GM19238 (cell line): ENCODE results near the gene DNAH8.
"Not testable (repeated sequence)": the region's sequence is repeated elsewhere in the genome, so short reads cannot be mapped to it uniquely, and the experiment has no call there.

ENCODE experiments used
- DNase-seq: peaks from one replicate; pipeline ENCODE4 v3.0.0; 2011; ENCODE audit warnings: low spot score; ENCODE audit not compliant: insufficient read length

DNAH8 gene

DNA sequence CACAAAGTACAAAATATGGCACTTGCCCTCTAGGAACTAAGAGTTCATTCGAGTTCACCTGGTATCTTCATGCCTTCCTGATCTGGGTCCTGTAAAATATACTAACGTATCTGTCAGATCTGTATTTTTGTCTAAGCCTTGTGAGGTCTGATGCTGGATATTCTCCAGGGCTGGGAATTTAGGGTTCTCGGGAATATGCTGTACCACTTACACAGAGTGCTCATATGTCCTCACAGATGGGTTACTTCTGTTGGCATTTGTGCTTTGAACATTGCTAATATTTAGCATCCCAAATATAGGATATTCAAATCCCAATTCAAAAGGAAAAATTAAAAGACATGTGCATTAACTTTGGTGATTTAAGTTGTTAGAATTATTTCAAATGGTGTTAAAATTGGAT is 122.0 kb downstream of the DNAH8 start:
- no peak for DNase-seq

DNA sequence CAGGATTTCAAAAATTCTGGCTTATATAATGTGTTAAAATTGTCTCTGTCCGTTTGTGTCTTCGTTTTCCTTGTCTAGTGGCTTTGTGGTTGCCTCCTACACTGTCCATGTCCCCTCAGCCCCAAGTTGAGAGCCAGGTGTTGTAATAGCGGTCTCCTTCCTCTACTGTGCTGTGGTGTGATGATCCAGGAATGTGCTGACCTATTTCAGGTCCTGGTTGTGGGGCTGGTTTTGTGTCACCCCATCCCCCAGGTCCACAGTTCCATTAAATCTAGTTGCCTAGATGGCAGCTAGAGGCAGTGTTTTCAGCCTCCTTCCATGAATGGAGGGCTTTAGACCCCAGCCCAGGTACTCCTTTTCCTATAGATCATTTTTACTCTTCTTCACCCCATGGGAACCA is 128.7 kb downstream of the DNAH8 start:
- DNase-seq = no peak

DNA sequence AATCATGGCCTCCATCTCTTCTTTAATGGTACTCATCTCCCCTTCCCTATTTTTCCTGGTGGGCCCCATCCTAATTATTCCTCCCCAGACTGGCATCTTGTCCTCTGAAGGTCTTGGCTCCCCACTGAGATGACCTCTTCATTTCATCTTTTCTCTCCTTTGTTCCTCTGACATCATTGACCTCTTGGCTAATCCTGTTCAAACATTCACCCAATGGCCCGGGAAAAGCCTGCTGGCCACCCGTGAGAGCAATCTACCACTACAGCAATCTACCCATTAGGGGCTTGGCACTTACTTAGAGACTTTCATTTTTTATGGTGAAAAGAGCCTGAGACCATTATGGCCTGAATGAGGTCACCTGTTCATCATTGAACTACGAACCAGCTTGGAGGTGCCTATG is 130.8 kb downstream of the DNAH8 start:
- DNase-seq = no peak

DNA sequence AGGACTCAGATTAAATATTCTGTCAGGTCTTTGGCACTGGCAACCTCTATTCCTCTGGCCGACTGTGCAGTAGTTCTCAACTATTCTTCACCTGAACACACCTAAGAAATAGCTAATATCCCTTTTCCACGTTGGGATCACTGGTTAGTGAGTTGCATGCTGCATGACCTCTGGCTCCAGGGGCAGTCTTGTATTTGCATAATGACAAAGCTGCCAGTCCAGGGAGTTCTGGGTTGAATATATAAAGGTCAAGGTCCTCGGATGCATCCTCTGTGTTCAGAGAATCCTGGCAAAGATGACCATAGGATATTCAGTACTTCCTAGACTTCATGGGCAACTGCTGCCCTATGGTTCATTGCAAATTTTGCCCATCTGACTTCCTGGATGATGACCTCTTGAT is 131.2 kb downstream of the DNAH8 start:
- DNase-seq = no peak

DNA sequence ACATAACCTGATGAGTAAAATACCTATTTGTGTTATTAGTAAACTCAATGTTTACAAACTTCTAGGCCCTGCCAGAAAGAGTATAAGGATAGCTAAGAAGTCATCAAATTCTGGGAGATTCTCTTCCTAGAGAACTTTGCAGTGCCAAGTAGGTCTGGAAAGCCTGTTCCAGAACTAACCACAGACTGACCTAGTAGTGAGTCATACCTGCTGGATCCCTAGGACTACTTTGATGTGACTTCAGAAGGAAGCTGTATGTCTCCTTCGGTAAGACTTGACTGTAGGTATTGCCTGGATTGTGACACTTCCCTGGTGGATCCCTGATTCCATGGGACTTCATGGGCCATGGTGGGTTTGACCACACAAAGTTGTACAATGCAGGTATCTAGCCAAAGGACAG is 131.7 kb downstream of the DNAH8 start:
- DNase-seq = no peak

DNA sequence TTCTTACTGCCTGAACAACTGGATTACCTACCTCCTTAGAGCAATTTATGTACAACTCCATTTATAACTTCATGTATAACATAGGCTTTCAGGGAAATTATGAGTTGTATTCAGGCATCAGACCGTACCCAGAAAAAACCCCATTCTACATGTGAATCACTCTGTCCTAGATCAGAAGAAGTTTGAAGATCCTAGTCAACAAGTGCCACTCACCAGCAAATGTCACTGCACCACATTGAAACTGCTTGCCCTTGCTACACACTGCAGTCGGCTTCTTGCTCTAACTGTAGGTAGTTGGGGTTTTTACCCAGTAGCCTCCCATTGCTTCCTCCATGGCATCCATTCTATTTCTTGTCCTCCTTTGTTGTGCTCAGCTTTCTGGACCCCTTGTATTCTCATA is 132.4 kb downstream of the DNAH8 start:
- no peak for DNase-seq

DNA sequence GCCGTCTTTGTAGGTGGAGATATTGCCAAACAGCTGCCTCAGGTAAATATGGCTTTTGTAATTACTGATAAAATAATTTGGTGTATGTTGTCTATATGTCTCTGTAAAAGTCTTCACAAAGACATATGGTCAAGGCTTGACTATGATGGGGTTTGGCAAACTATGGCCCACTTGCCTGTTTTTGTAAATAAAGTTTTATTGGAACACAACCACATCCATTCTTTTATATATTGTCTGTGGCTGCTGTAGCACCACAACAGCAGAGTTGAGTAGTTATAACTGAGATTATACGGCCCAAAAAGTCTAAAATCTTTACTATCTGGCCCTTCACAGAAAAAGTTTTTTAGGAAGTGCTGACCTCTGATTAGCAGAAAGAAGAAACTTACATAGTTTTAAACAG is 133.6 kb downstream of the DNAH8 start:
- no peak for DNase-seq

DNA sequence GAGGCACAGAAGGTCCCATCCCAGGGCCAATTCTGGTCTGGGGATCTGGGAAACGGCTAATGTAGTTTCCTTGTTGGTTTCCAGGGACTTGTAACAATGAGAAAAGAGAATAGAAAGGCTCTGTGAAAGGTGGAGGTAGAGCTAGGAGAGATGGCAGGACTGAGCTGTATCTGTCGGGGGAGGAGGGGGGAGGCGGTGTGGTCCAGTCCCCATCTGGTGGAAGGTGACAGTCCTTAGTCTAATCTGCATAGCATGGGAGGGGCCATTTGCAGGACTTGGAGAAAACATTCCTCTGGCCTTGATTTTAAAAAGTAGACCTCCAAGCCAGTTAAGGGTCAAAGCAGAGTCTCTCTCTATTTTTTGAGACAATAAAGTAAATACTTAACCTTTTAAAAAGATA is 137.1 kb downstream of the DNAH8 start:
- no peak for DNase-seq

DNA sequence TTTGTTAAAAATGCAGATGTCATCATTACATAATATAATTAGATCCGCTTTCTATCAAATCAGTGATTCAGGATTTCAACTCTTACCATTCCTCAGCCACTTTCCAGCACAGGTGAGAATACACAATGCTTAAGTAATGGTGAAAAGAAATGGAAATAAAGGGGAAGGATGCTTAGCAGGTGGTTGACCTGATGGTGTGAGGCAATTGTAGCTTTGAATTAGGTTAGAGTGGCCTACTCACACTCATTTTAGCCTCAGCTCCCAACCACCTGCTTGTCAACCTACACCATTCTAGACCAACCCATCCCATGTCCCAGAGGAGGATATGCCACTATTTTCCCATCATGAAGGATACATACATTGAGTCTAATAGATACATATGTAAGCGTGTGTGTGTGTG is 138.1 kb downstream of the DNAH8 start:
- no peak for DNase-seq

DNA sequence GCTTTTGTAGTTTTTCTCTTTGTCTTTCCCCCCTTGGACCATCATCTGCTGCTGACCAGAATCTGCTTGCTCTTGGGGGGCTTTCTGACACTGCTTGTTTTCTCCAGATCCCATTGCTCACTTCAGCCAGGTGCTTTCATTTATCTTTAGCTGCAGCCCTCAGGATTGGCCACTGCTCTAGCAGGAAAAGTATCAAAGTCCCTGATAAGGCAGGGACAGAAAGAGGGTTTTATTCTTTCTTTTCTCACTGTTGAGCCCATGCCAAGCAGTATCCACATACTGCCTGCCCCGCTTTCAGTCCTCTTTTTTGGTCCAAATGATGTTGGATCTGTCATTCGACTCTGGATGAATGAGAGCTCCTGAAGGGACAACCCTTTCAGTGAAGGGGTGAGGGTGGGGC is 141.4 kb downstream of the DNAH8 start:
- DNase-seq = no peak

DNA sequence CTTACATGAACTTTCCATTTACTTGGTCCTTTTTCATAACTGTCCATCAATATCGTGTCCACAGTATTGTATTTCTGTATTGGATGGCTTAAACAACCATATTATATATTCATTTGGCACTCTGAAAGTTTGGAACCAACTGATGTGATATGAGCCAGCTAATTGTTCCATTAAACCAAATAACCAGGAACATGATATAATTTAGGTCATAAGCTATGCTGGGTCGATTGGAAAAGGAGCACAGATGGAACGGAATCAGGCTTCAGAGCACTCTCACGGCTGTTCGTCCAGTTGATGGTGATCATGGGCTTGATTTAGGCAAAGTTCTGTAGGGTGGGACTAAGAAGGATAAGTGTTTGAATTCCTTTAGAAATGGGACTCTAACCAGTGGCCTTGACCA is 142.7 kb downstream of the DNAH8 start:
- no peak for DNase-seq

DNA sequence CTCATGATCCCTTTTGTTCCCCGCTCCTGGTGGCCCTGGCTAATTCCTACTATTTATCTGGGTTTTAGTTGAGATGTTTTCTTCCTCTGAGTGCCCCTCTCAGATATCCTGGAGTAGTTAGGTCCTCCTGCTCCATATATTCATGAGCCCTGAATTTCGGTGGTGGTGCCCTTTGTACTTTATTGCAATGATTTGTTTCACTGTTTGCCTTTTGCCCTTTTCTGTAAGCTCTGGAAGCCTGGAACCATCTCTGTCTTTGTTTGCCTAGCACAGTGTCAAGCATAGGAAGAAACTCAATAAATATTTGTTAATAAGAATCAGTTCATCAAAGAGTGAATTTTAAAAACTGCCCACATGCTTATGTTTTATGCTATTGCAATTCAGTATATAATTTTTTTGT is 144.9 kb downstream of the DNAH8 start:
- DNase-seq = no peak

DNA sequence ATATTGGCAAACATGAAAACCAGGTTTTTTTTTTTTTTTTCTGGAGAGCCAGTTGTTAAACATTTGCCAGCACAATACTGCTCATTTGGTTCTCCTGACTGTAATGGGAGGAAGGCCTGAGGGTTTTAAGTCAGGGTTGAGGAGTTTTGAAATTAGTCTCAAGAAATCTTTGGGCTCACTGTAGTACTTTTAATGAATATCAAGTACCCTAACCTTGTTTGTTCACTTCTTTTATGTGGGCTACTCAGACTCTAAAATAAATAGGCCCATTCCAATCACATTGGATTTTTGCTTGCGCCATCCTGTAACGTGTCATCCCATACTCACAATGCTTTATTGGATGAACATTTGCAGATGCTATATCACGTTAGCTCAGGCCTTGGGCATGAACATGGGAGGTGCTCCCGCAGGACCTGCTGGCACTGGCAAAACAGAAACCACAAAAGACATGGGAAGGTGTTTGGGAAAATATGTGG is 146.9 kb downstream of the DNAH8 start:
- no peak for DNase-seq

DNA sequence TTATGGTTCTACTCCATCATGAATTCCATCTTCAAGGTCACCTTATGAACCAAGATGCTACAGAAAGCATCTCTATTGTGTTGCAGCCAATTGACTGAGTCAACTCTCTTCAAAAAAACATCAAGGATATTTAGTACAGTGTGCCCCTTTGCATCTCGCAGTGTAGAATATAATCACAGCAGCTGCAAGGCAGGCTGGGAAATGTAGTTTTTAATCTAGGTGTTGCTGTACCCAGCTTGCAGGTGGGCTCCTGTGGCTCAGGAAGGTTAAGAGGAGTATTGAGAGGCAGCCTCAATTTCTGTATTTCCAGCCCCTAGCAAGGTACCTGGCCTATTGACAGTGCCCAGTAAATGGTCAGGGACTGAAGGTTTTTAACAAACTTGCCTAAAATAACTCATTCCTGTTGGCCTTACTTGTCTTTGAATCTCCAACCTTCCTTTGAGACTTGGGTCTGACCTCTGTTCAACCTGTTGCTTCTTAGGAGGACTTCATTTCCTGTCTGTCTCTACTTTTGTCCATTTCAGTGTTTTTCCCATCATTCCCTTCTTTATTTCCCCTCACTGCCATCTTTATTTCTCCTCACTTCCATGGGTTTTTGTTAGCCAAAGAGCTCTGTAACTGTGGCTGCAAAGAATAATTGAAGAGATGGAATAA is 150.5 kb downstream of the DNAH8 start:
- DNase-seq = no peak

DNA sequence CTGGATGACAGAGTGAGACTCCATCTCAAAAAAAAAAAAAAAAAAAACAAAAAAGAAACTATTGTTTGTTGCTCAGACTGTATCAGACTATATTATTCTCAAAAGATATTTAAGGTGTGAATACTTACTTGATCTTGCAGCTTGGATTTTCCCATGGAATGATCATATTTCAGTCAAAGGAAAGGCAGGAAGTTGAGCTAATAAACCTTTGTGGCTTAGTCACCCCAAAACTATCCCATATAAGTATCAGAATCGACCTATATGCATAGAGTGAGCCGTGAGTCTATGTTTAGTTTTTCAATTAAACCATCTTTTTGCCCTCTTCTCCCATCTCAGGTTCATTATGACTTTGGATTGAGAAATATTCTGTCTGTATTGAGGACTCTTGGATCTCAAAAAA is 152.6 kb downstream of the DNAH8 start:
- no peak for DNase-seq

DNA sequence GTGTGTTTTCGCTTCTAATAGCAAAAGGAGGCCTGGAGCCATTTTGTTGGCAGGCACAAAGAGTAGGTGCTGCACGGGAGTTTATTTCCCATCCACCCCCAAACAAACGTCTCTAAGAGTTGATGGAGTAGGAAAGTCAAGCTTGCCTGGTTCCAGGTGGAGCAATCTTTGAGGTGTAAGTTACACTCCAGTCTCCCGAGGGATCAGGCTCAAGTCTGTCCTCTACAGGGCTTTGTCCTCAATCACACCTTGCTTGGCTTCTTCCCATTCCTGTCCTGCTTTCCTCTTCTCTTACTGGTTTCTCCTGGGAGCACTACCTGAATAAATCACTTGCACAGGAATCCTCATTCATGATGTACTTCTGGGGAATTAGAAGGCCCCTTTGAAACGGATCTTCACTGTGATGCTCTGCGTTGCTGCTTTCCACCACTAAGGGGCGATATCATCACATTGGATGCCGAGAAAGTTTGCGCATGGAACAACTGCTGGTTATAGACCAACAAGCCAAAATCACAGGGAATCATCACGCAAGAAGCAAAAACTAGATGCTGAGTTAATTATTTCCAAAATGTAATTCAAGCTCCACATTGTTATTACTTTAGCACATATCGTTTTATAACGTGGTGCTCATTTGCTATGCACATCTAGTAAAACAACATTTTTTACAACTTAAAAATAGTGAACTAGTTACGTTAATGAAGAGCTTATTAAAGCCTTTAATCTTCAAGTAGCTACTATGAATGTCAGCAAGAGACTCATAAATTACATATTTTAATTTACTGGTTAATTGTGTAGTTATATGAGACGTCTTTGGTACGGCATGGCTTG is 156.8 kb downstream of the DNAH8 start:
- no peak for DNase-seq

DNA sequence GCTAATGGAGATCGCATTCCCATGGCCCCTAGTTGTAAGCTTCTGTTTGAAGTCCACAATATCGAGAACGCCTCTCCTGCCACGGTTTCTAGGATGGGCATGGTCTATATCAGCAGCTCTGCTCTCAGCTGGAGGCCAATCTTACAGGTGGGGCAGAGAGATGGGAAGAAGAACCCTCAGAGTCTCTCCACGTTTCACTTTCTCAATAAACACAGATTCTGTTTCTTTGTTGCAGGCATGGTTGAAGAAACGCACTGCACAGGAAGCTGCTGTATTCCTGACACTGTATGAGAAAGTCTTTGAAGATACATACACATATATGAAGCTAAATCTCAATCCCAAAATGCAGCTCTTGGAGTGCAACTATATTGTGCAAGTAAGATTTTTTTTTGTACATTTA is 157.9 kb downstream of the DNAH8 start:
- DNase-seq = no peak

DNA sequence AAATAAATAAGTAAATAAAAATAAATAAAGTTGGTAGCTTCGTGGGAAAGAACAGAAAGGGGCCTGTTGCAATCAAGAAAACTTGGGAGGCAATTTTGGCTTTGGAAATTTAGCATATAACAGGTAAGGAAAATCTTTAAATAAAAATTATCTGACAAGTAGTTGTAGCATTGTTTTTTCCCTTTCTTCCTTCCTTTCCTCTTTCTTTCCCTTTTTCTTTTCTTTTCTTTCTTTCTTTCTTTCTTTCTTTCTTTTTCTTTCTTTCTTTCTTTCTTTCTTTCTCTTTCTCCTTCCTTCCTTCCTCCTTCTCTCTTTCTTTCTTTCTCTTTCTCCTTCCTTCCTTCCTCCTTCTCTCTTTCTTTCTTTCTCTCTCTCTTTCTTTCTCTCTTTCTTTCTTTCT is 158.7 kb downstream of the DNAH8 start:
- not testable (repeated sequence) for DNase-seq

DNA sequence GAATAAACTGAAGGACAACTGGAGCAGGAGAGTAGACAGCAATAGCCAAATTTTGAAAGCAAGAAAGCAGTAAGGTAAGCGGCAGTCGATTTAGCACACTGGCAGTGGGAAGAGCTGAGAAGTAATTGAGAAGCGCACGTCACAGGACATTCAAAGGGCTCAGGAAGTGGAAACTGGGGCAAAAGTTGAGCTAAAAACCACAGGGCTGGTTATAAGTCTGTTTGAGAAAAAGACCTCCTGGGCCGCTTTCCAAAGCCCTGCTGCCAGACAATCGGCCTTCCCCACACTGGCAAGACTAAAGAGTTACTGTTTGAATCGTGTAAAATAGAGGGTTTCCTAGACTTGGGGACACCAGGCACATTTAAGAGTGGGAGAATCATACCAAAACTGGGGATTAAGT is 161.4 kb downstream of the DNAH8 start:
- no peak for DNase-seq

DNA sequence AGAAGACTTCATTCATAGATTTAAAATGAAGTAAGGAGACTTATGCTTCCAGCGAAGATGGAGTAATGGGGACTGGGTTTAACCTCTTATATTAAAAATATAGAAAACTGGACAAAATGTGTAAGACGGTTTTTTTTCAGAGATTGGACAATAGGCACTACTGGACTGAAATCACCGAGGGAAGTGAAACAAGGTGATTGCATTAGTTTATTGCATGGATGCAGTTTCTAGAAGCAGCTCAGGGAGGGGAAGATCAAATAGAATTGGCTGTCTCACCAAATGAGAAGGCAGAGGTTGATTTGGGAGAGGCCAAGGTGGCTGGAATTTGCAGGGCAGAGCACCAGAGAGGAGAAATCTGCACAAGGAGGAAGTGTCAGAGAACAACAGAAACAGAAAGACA is 162.6 kb downstream of the DNAH8 start:
- DNase-seq = no peak

DNA sequence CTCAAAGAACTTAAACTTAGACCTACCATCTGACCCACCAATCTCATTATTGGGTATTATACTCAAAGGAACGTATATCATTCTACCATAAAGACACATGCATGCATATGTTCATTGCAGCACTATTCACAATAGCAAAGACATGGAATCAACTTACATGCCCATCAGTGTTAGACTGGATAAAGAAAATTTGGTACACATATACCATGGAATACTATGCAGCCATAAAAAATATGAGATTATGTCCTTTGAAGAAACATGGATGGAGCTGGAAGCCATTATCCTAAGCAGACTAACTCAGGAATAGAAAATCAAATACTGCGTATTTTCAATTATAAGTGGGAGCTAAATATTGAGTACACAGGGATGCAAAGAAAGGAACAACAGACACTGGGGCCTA is 167.0 kb downstream of the DNAH8 start:
- DNase-seq = no peak

DNA sequence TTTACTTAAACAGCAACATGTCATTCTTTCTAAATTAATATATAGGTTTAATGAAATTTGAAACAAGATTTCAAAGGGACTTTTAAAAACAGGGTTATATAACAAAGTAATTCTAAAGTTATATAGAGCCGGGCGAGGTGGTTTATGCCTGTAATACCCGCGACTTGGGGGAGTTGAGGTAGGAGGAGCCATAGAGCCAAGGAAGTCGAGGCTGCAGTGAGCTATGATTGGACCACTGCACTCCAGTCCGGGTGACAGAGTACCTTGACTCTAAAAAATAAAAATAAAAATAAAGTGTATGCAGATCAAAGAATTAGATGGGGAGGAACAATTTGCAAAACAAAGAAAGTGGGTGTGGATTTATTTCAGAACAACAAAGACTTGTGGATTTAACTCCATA is 182.4 kb downstream of the DNAH8 start:
- DNase-seq = no peak
